Endodermal cell (in vitro differentiated cells): Measurements from ENCODE around the gene IGSF22. TPM values are rescaled to one million over a fixed set of nuclear protein-coding genes. Genes with fewer than 3 reads are reported as not detected.
"Not testable (repeated sequence)": the region's sequence is repeated elsewhere in the genome, so short reads cannot be mapped to it uniquely, and the experiment has no call there.

Source experiments
- DNase-seq: peaks from one replicate; pipeline ENCODE4 v3.0.0-alpha.2; 2017
- H3K27ac ChIP-seq: 2 replicates; pipeline ENCODE4 v1.5.1; 2013; ENCODE audit warnings: mild to moderate bottlenecking, low read depth, low read length, moderate library complexity
- H3K27me3 ChIP-seq: 2 replicates; pipeline ENCODE4 v1.6.1; 2013; ENCODE audit warnings: mild to moderate bottlenecking, low read length, moderate library complexity; ENCODE audit not compliant: insufficient read depth, control insufficient read depth, poor library complexity, severe bottlenecking
- H3K36me3 ChIP-seq: 2 replicates; pipeline ENCODE4 v1.7.0; 2013; ENCODE audit warnings: mild to moderate bottlenecking, low read length, moderate library complexity; ENCODE audit not compliant: control insufficient read depth, insufficient read depth
- H3K4me1 ChIP-seq: one replicate; pipeline ENCODE4 v1.7.0; 2013; ENCODE audit warnings: low read length; ENCODE audit not compliant: control insufficient read depth, insufficient read depth
- H3K4me3 ChIP-seq: 2 replicates; pipeline ENCODE4 v1.5.1; 2013; ENCODE audit warnings: mild to moderate bottlenecking, low read length, moderate library complexity
- H3K9ac ChIP-seq: 2 replicates; pipeline ENCODE4 v1.6.1; 2013; ENCODE audit warnings: mild to moderate bottlenecking, low read length, moderate library complexity; ENCODE audit not compliant: poor library complexity, severe bottlenecking; ENCODE audit errors: extremely low read depth
- H3K9me3 ChIP-seq: 2 replicates; pipeline ENCODE4 v1.6.1; 2013; ENCODE audit warnings: mild to moderate bottlenecking, low read length, moderate library complexity; ENCODE audit not compliant: control insufficient read depth
- H3K27ac Mint-ChIP-seq: 2 replicates; pipeline ENCODE4 v1.8.0; 2020; ENCODE audit warnings: mixed read lengths
- H3K27me3 Mint-ChIP-seq: 2 replicates; pipeline ENCODE4 v1.8.0; 2021; ENCODE audit warnings: mild to moderate bottlenecking, mixed read lengths; ENCODE audit not compliant: insufficient read depth
- H3K36me3 Mint-ChIP-seq: 2 replicates; pipeline ENCODE4 v1.8.0; 2020; ENCODE audit warnings: low read depth, mixed read lengths
- H3K4me1 Mint-ChIP-seq: 2 replicates; pipeline ENCODE4 v1.8.0; 2020; ENCODE audit warnings: mixed read lengths
- H3K4me3 Mint-ChIP-seq: 2 replicates; pipeline ENCODE4 v1.8.0; 2020; ENCODE audit warnings: mild to moderate bottlenecking, moderate library complexity, mixed read lengths
- H3K9me3 Mint-ChIP-seq: 2 replicates; pipeline ENCODE4 v1.8.0; 2020; ENCODE audit warnings: mild to moderate bottlenecking, mixed read lengths
- CTCF ChIP-seq: fragments of 200-600 bp; sonication (generic); conservative IDR thresholded peaks from 2 replicates; pipeline ENCODE4 v1.5.0; 2021; ENCODE audit warnings: antibody characterized with exemption, mild to moderate bottlenecking
- WGBS, 2 experiments: methylation state at CpG; one replicate each; pipeline versions ENCODE4 v1.1.5 to v1.1.7; 2013; ENCODE audit warnings: missing lambda C conversion rate in 2 of 2, mixed read lengths in 1 of 2; ENCODE audit not compliant: insufficient coverage in 1 of 2, insufficient read length in 1 of 2; 5-methylcytosine and 5-hydroxymethylcytosine counted together
- total RNA-seq, 2 donors: library from RNA; stranded (reverse); fragmentation: NEBNext Ultra II Directional in 1 of 2; extraction: Animal tissue kit (Norgen Biotek cat#: 25700) in 1 of 2; gene quantifications; 2 replicates in 1 of 2; 3 replicates in 1 of 2; pipeline ENCODE4 v1.2.1, GENCODE V29; 2021

Gene IGSF22
- total RNA-seq, 2 donors from 2014 or later, result 0.22 to 1.6 TPM

GRCh38 chr11:18669219-18669596 is 56.8 kb downstream of the IGSF22 start:
- Histone ChIP-seq H3K4me3 (no peak overlapping the region), H3K27ac (no peak overlapping the region), H3K9me3 (no peaks in the 10 kb centered on the region), H3K27me3 (no peaks in the 10 kb centered on the region), H3K9ac (no peak overlapping the region), H3K4me1 (no peaks in the 10 kb centered on the region), H3K36me3 (no peaks in the 10 kb centered on the region)
- Mint-ChIP-seq H3K4me1 (peaks cover 11% of the 10 kb centered on the region), H3K9me3 (no peaks in the 10 kb centered on the region), H3K27ac (no peak overlapping the region), H3K36me3 (no peaks in the 10 kb centered on the region), H3K27me3 (peaks cover 5% of the 10 kb centered on the region), H3K4me3 (no peak overlapping the region)
- WGBS, 2 experiments, result 61 to 86% methylated on average over 2 of the region's 2 CpGs
- no peak for DNase-seq
- TF ChIP-seq CTCF, result no peak

GRCh38 chr11:18668131-18668530 is 57.9 kb downstream of the IGSF22 start:
- Histone ChIP-seq H3K27me3 (no peaks in the 10 kb centered on the region), H3K27ac (no peak overlapping the region), H3K4me3 (no peak overlapping the region), H3K9me3 (no peaks in the 10 kb centered on the region), H3K9ac (no peak overlapping the region), H3K36me3 (no peaks in the 10 kb centered on the region), H3K4me1 (no peaks in the 10 kb centered on the region)
- peaks cover 11% of the 10 kb centered on the region for H3K4me1 Mint-ChIP-seq
- peaks cover 5% of the 10 kb centered on the region for H3K27me3 Mint-ChIP-seq
- H3K27ac Mint-ChIP-seq, result peak overlapping the region; percentile 64
- H3K9me3 Mint-ChIP-seq, result no peaks in the 10 kb centered on the region
- DNase-seq, result no peak
- H3K36me3 Mint-ChIP-seq, result no peaks in the 10 kb centered on the region
- H3K4me3 Mint-ChIP-seq, result no peak overlapping the region
- no peak for TF ChIP-seq CTCF
- 86 to 93% methylated on average over 4 of the region's 4 CpGs for WGBS, 2 experiments

- not testable (repeated sequence) for H3K36me3 ChIP-seq
Measured at GRCh38 chr11:18665353-18665872, 60.6 kb downstream of the IGSF22 start.

GRCh38 chr11:18657673-18658072 is 68.3 kb downstream of the IGSF22 start:
- Histone ChIP-seq H3K27ac (no peak overlapping the region), H3K27me3 (no peaks in the 10 kb centered on the region), H3K4me1 (no peaks in the 10 kb centered on the region), H3K9me3 (no peaks in the 10 kb centered on the region), H3K9ac (no peak overlapping the region), H3K4me3 (no peak overlapping the region), H3K36me3 (no peaks in the 10 kb centered on the region)
- 87 to 91% methylated on average over 4 to 5 of the region's 5 CpGs for WGBS, 2 experiments
- Mint-ChIP-seq H3K27me3 (peaks cover 22% of the 10 kb centered on the region), H3K27ac (no peak overlapping the region), H3K4me1 (no peaks in the 10 kb centered on the region), H3K9me3 (peaks cover 27% of the 10 kb centered on the region), H3K4me3 (no peak overlapping the region), H3K36me3 (no peaks in the 10 kb centered on the region)
- no peak for TF ChIP-seq CTCF
- DNase-seq, result no peak

More at GRCh38 chr11:18665353-18665872, 60.6 kb downstream of the IGSF22 start:
- 67 to 74% methylated on average over 3 to 10 of the region's 10 CpGs for WGBS, 2 experiments
- H3K27me3 ChIP-seq, H3K9me3 ChIP-seq, H3K4me3 ChIP-seq, H3K27ac Mint-ChIP-seq, H3K4me3 Mint-ChIP-seq, H3K36me3 Mint-ChIP-seq, H3K4me1 ChIP-seq, H3K27ac ChIP-seq, H3K9ac ChIP-seq, H3K9me3 Mint-ChIP-seq, DNase-seq: not testable (repeated sequence)
- peaks cover 11% of the 10 kb centered on the region for H3K4me1 Mint-ChIP-seq
- H3K27me3 Mint-ChIP-seq, result peaks cover 28% of the 10 kb centered on the region
